ENCODE measurements around the gene ZNF335.

The ZNF335 gene

GRCh38 chr20:46013322-46013828, 41.4 kb upstream of the ZNF335 start:
- FAIRE-seq = no peak
- no peak for DNase-seq (ENCODE audit: insufficient read length, low spot score)
- TF ChIP-seq SPI1 (IDR thresholded peaks at IDR 0.05; ENCODE audit: low read depth, low read length) = no peak
- no peak for TF ChIP-seq POLR2A (IDR thresholded peaks at IDR 0.05; ENCODE audit: low read depth, low read length)
- TF ChIP-seq PAX5 (IDR thresholded peaks at IDR 0.05; ENCODE audit: insufficient read depth, low read length, severe bottlenecking) = no peak
- TF ChIP-seq POU2F2 (IDR thresholded peaks at IDR 0.05; ENCODE audit: low read depth, low read length) = no peak
- no peak for TF ChIP-seq POLR2AphosphoS5 (IDR thresholded peaks at IDR 0.05; ENCODE audit: low read depth, low read length)
- TF ChIP-seq TAF1 (IDR thresholded peaks at IDR 0.05; ENCODE audit: low read depth, low read length) = no peak

GRCh38 chr20:46012921-46013320, 40.9 kb upstream of the ZNF335 start:
- TF ChIP-seq SPI1 (IDR thresholded peaks at IDR 0.05; ENCODE audit: low read depth, low read length) (no peak), POLR2AphosphoS5 (IDR thresholded peaks at IDR 0.05; ENCODE audit: low read depth, low read length) (no peak), PAX5 (IDR thresholded peaks at IDR 0.05; ENCODE audit: insufficient read depth, low read length, severe bottlenecking) (no peak), TAF1 (IDR thresholded peaks at IDR 0.05; ENCODE audit: low read depth, low read length) (no peak), POU2F2 (IDR thresholded peaks at IDR 0.05; ENCODE audit: low read depth, low read length) (no peak), POLR2A (IDR thresholded peaks at IDR 0.05; ENCODE audit: low read depth, low read length) (no peak)
- no peak for FAIRE-seq
- DNase-seq (ENCODE audit: insufficient read length, low spot score) = no peak

- no peak for TF ChIP-seq SPI1 (IDR thresholded peaks at IDR 0.05; ENCODE audit: low read depth, low read length)
- TF ChIP-seq POU2F2 (IDR thresholded peaks at IDR 0.05; ENCODE audit: low read depth, low read length) = no peak
- no peak for TF ChIP-seq POLR2AphosphoS5 (IDR thresholded peaks at IDR 0.05; ENCODE audit: low read depth, low read length)
- TF ChIP-seq PAX5 (IDR thresholded peaks at IDR 0.05; ENCODE audit: insufficient read depth, low read length, severe bottlenecking) = no peak
- TF ChIP-seq TAF1 (IDR thresholded peaks at IDR 0.05; ENCODE audit: low read depth, low read length) = no peak
- TF ChIP-seq POLR2A (IDR thresholded peaks at IDR 0.05; ENCODE audit: low read depth, low read length) = no peak
- FAIRE-seq (no peak), DNase-seq (ENCODE audit: insufficient read length, low spot score) (no peak)
These were observed 39.9 kb upstream of the ZNF335 start for GRCh38 chr20:46011631-46012482.

GRCh38 chr20:46010491-46011391, 38.7 kb upstream of the ZNF335 start:
- peak; percentile 28 for FAIRE-seq
- no peak for DNase-seq (ENCODE audit: insufficient read length, low spot score)
- TF ChIP-seq PAX5 (IDR thresholded peaks at IDR 0.05; ENCODE audit: insufficient read depth, low read length, severe bottlenecking) (no peak), SPI1 (IDR thresholded peaks at IDR 0.05; ENCODE audit: low read depth, low read length) (0 out of 2 replicates have a peak, but pooled peaks have one; percentile 12)

GRCh38 chr20:46009816-46010215, 37.8 kb upstream of the ZNF335 start:
- TF ChIP-seq POLR2A (IDR thresholded peaks at IDR 0.05; ENCODE audit: low read depth, low read length) (no peak), PAX5 (IDR thresholded peaks at IDR 0.05; ENCODE audit: insufficient read depth, low read length, severe bottlenecking) (no peak), POU2F2 (IDR thresholded peaks at IDR 0.05; ENCODE audit: low read depth, low read length) (no peak), POLR2AphosphoS5 (IDR thresholded peaks at IDR 0.05; ENCODE audit: low read depth, low read length) (no peak), SPI1 (IDR thresholded peaks at IDR 0.05; ENCODE audit: low read depth, low read length) (no peak), TAF1 (IDR thresholded peaks at IDR 0.05; ENCODE audit: low read depth, low read length) (no peak)
- DNase-seq (ENCODE audit: insufficient read length, low spot score) (no peak), FAIRE-seq (no peak)

- FAIRE-seq (no peak), DNase-seq (ENCODE audit: insufficient read length, low spot score) (no peak)
- TF ChIP-seq TAF1 (IDR thresholded peaks at IDR 0.05; ENCODE audit: low read depth, low read length) = no peak
- TF ChIP-seq POU2F2 (IDR thresholded peaks at IDR 0.05; ENCODE audit: low read depth, low read length) = no peak
- TF ChIP-seq SPI1 (IDR thresholded peaks at IDR 0.05; ENCODE audit: low read depth, low read length) = no peak
- TF ChIP-seq POLR2A (IDR thresholded peaks at IDR 0.05; ENCODE audit: low read depth, low read length) = no peak
- no peak for TF ChIP-seq POLR2AphosphoS5 (IDR thresholded peaks at IDR 0.05; ENCODE audit: low read depth, low read length)
- TF ChIP-seq PAX5 (IDR thresholded peaks at IDR 0.05; ENCODE audit: insufficient read depth, low read length, severe bottlenecking) = no peak
These were observed 35.7 kb upstream of the ZNF335 start for GRCh38 chr20:46007671-46008070.

GRCh38 chr20:46006964-46007363, 35.0 kb upstream of the ZNF335 start:
- DNase-seq (ENCODE audit: insufficient read length, low spot score) = no peak
- TF ChIP-seq TAF1 (IDR thresholded peaks at IDR 0.05; ENCODE audit: low read depth, low read length) (no peak), POLR2AphosphoS5 (IDR thresholded peaks at IDR 0.05; ENCODE audit: low read depth, low read length) (no peak), SPI1 (IDR thresholded peaks at IDR 0.05; ENCODE audit: low read depth, low read length) (no peak), PAX5 (IDR thresholded peaks at IDR 0.05; ENCODE audit: insufficient read depth, low read length, severe bottlenecking) (no peak), POLR2A (IDR thresholded peaks at IDR 0.05; ENCODE audit: low read depth, low read length) (no peak), POU2F2 (IDR thresholded peaks at IDR 0.05; ENCODE audit: low read depth, low read length) (no peak)
- FAIRE-seq = no peak

- TF ChIP-seq POLR2A (IDR thresholded peaks at IDR 0.05; ENCODE audit: low read depth, low read length) (no peak), POU2F2 (IDR thresholded peaks at IDR 0.05; ENCODE audit: low read depth, low read length) (no peak), TAF1 (IDR thresholded peaks at IDR 0.05; ENCODE audit: low read depth, low read length) (no peak), SPI1 (IDR thresholded peaks at IDR 0.05; ENCODE audit: low read depth, low read length) (no peak), POLR2AphosphoS5 (IDR thresholded peaks at IDR 0.05; ENCODE audit: low read depth, low read length) (no peak), PAX5 (IDR thresholded peaks at IDR 0.05; ENCODE audit: insufficient read depth, low read length, severe bottlenecking) (no peak)
- FAIRE-seq (peak; percentile 20), DNase-seq (ENCODE audit: insufficient read length, low spot score) (no peak)
These were observed 34.2 kb upstream of the ZNF335 start for GRCh38 chr20:46006022-46006705.
